Panc1 (cell line): ENCODE measurements around the gene WBP1L. TPM values are rescaled to one million over a fixed set of nuclear protein-coding genes. Genes with fewer than 3 reads are reported as not detected.

Experiments
- ATAC-seq: fragments of 200-7000 bp; cut with Tn5 transposase; 2 replicates; pipeline ENCODE4 v1.9.1; 2020; ENCODE audit warnings: mild to moderate bottlenecking, moderate library complexity
- BruUV-seq: library from RNA; stranded (reverse); fragments of 400-500 nt; replicated peaks from 2 replicates; lab custom pipeline; 2021; lab: Mats Ljungman, UMichigan
- CTCF ChIA-PET: fragments of 300-600 bp; sonication (Branson Sonifier 250); formaldehyde crosslinking; loops from one replicate; lab custom pipeline; 2022; ENCODE audit warnings: antibody characterized with exemption; lab: Charles Lee
- POLR2A ChIA-PET: fragments of 300-600 bp; sonication (Branson Sonifier 250); formaldehyde crosslinking; loops from one replicate; lab custom pipeline; 2022; ENCODE audit warnings: antibody characterized with exemption; lab: Charles Lee
- DNase-seq: peaks from one replicate; pipeline ENCODE4 v3.0.0-alpha.2; 2010; ENCODE audit warnings: low read depth, low spot score
- H3K27ac ChIP-seq: 2 replicates; pipeline ENCODE4 v1.5.1; 2011; ENCODE audit warnings: mild to moderate bottlenecking, low read length, inconsistent platforms
- H3K27me3 ChIP-seq: fragments of 200-500 bp; sonication (Bioruptor generic); 2 replicates; pipeline ENCODE4 v1.6.0; 2014; ENCODE audit warnings: low read length, inconsistent platforms; ENCODE audit not compliant: control insufficient read depth, insufficient read depth
- H3K36me3 ChIP-seq: fragments of 200-500 bp; sonication (Bioruptor generic); 2 replicates; pipeline ENCODE4 v1.5.1; 2014; ENCODE audit warnings: inconsistent platforms, mild to moderate bottlenecking, low read length, moderate library complexity; ENCODE audit not compliant: control insufficient read depth, insufficient read depth
- H3K4me1 ChIP-seq: 2 replicates; pipeline ENCODE4 v1.5.1; 2011; ENCODE audit warnings: inconsistent platforms, mild to moderate bottlenecking, low read length, moderate library complexity; ENCODE audit not compliant: control insufficient read depth, insufficient read depth
- H3K4me3 ChIP-seq, 2 experiments: 2 replicates each; pipeline ENCODE4 v1.5.1; 2011 to 2012; ENCODE audit warnings: low read depth in 2 of 2, low read length in 2 of 2, mild to moderate bottlenecking in 2 of 2, inconsistent platforms in 1 of 2, moderate library complexity in 1 of 2
- H3K9me3 ChIP-seq: fragments of 200-500 bp; sonication (Bioruptor generic); 2 replicates; pipeline ENCODE4 v1.5.1; 2014; ENCODE audit warnings: low read depth, mild to moderate bottlenecking, inconsistent platforms, low read length, moderate library complexity; ENCODE audit not compliant: control insufficient read depth, insufficient read depth
- POLR2AphosphoS5 ChIP-seq: IDR thresholded peaks from 2 replicates; pipeline ENCODE4 v1.6.1; 2012; ENCODE audit warnings: mild to moderate bottlenecking, low read depth, low read length, moderate library complexity
- SIN3A ChIP-seq: IDR thresholded peaks from 2 replicates; pipeline ENCODE4 v1.6.1; 2012; ENCODE audit warnings: low read depth, mild to moderate bottlenecking, low read length, moderate library complexity, borderline replicate concordance; ENCODE audit not compliant: insufficient read depth
- TCF7L2 ChIP-seq: IDR thresholded peaks from 2 replicates; pipeline ENCODE4 v1.6.1; 2011; ENCODE audit warnings: mild to moderate bottlenecking, low read depth, low read length, inconsistent platforms
- in situ Hi-C: cut with HindIII; loops from 2 replicates; pipeline ENCODE4 v1.10.0; 2016; ENCODE audit warnings: low sequenced_read_pairs, low pct_unique_long_range_greater_than_20kb
- intact Hi-C: fragments of 100-400 bp; cut with micrococcal nuclease; formaldehyde crosslinking; loops from one replicate; pipeline ENCODE4 v1.10.0; 2022; ENCODE audit not compliant: unreplicated experiment
- total RNA-seq: library from RNA; stranded (reverse); gene quantifications from one replicate; pipeline ENCODE4 v1.2.1, GENCODE V29; 2021; ENCODE audit not compliant: unreplicated experiment
- TF ChIP-seq, protein P1 (sequence below): fragments of 450-650 bp; IDR thresholded peaks from 2 replicates; pipeline ENCODE4 v1.5.1; 2017; ENCODE audit warnings: mild to moderate bottlenecking
- TF ChIP-seq, protein P2 (sequence below), 2 experiments: IDR thresholded peaks; 2 replicates each; pipeline ENCODE4 v1.6.1; 2011 to 2012; ENCODE audit warnings: low read depth in 2 of 2, control low read depth in 1 of 2, low read length in 1 of 2, mild to moderate bottlenecking in 1 of 2, moderate library complexity in 1 of 2; ENCODE audit not compliant: insufficient read depth in 1 of 2

Gene WBP1L
- total RNA-seq, 1 experiment from 2014 or later: 91.3 TPM

DNA sequence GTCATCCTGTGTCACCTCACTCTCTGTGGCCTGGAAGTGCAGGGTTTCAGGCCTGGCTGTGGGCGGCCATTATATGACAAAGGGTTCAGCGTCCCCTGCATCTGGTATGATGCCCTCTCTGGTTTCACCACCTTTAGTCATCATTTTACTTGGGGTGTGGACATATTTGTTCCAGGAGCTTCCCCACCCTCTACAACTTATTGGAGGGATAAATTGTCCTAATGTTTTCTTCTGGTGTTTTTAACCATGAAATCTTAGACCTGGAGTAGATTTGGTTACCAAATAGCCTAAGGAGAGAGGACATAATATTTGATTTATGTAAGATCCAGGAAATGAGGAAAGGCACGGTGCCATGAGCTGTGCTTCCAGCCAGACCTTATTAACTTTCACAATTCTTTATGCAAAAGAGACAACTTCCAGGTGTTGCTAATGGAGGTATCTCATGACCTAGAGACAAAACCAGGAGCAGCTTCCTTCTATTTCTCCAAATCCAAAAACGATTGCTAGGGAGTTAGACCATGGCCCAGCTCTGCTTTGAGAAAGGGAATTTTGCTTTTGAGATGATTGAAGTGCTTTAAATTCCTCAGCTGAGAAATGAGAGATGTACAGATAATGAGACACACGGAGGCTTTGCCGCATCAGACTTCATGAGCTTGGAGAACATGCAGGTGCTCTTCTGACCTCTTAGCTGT lies 20.9 kb downstream of the WBP1L start:
- ChIA-PET POLR2A (interaction anchor here (1.2 kb wide), 2 partner anchors 10 to 20 kb away, joined by 4 to 5 read pairs; no protein-coding TSS in a partner anchor), CTCF (interaction anchor here (1.2 kb wide), 1 partner anchor 16 kb away, joined by 3 read pairs; no protein-coding TSS in a partner anchor)
- in situ Hi-C loops: no loop called here
- peak; percentile 23; the same call in 1 of the 2 replicates for ATAC-seq
- peak overlapping the region; percentile 84 for H3K27ac ChIP-seq
- no TSS peak for BruUV-seq
- peaks cover 60% of the 10 kb centered on the region for H3K4me1 ChIP-seq
- H3K36me3 ChIP-seq: no peaks in the 10 kb centered on the region
- H3K9me3 ChIP-seq: no peaks in the 10 kb centered on the region
- intact Hi-C loops: no loop called here
- H3K27me3 ChIP-seq: no peaks in the 10 kb centered on the region
- no peak for DNase-seq
- TF ChIP-seq, protein P1, sequence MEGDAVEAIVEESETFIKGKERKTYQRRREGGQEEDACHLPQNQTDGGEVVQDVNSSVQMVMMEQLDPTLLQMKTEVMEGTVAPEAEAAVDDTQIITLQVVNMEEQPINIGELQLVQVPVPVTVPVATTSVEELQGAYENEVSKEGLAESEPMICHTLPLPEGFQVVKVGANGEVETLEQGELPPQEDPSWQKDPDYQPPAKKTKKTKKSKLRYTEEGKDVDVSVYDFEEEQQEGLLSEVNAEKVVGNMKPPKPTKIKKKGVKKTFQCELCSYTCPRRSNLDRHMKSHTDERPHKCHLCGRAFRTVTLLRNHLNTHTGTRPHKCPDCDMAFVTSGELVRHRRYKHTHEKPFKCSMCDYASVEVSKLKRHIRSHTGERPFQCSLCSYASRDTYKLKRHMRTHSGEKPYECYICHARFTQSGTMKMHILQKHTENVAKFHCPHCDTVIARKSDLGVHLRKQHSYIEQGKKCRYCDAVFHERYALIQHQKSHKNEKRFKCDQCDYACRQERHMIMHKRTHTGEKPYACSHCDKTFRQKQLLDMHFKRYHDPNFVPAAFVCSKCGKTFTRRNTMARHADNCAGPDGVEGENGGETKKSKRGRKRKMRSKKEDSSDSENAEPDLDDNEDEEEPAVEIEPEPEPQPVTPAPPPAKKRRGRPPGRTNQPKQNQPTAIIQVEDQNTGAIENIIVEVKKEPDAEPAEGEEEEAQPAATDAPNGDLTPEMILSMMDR: no peak
- TF ChIP-seq SIN3A: no peak
- no peak; the same call in 1 of the 2 replicates for TF ChIP-seq POLR2AphosphoS5
- TF ChIP-seq TCF7L2: no peak
- TF ChIP-seq, protein P2, sequence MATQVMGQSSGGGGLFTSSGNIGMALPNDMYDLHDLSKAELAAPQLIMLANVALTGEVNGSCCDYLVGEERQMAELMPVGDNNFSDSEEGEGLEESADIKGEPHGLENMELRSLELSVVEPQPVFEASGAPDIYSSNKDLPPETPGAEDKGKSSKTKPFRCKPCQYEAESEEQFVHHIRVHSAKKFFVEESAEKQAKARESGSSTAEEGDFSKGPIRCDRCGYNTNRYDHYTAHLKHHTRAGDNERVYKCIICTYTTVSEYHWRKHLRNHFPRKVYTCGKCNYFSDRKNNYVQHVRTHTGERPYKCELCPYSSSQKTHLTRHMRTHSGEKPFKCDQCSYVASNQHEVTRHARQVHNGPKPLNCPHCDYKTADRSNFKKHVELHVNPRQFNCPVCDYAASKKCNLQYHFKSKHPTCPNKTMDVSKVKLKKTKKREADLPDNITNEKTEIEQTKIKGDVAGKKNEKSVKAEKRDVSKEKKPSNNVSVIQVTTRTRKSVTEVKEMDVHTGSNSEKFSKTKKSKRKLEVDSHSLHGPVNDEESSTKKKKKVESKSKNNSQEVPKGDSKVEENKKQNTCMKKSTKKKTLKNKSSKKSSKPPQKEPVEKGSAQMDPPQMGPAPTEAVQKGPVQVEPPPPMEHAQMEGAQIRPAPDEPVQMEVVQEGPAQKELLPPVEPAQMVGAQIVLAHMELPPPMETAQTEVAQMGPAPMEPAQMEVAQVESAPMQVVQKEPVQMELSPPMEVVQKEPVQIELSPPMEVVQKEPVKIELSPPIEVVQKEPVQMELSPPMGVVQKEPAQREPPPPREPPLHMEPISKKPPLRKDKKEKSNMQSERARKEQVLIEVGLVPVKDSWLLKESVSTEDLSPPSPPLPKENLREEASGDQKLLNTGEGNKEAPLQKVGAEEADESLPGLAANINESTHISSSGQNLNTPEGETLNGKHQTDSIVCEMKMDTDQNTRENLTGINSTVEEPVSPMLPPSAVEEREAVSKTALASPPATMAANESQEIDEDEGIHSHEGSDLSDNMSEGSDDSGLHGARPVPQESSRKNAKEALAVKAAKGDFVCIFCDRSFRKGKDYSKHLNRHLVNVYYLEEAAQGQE (IDR thresholded peaks at IDR 0.05; ENCODE audit: insufficient read depth in 1 of 2, low read depth in 2 of 2, low read length in 1 of 2): no peak
- H3K4me3 ChIP-seq: no peak overlapping the region

DNA sequence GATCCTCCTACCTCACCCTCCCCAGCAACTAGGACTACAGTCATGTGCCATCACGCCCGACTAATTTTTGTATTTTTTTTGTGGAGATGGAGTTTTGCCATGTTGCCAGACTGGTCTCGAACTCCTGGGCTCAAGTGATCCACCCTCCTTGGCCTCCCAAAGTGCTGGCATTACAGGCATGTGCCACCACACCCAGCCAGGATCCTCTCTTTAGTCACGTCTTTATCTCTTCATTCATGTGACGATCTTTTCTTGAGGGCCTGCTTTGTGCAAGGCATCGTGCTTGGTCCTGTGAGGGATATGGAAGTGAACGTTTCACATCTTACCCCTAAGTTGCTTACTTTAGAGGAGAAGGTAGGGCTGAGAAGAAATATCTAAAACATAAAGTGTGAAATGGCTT lies 21.6 kb downstream of the WBP1L start:
- DNase-seq (no peak), ATAC-seq (no peak)
- peak overlapping the region; percentile 84 for H3K27ac ChIP-seq
- BruUV-seq: no TSS peak
- H3K9me3 ChIP-seq: no peaks in the 10 kb centered on the region
- no peaks in the 10 kb centered on the region for H3K36me3 ChIP-seq
- in situ Hi-C loops: no loop called here
- peaks cover 67% of the 10 kb centered on the region for H3K4me1 ChIP-seq
- intact Hi-C loops: no loop called here
- CTCF ChIA-PET: no interaction called here
- no peaks in the 10 kb centered on the region for H3K27me3 ChIP-seq
- TF ChIP-seq, protein P1: no peak
- TF ChIP-seq SIN3A (no peak), POLR2AphosphoS5 (no peak), TCF7L2 (no peak)
- TF ChIP-seq, protein P2 (IDR thresholded peaks at IDR 0.05; ENCODE audit: insufficient read depth in 1 of 2, low read depth in 2 of 2, low read length in 1 of 2): no peak
- POLR2A ChIA-PET: interaction anchor here (1.2 kb wide), 2 partner anchors 9 to 21 kb away, joined by 4 to 5 read pairs; no protein-coding TSS in a partner anchor
- H3K4me3 ChIP-seq: no peak overlapping the region
